ENCODE results near the gene F5.

Gene F5

DNA sequence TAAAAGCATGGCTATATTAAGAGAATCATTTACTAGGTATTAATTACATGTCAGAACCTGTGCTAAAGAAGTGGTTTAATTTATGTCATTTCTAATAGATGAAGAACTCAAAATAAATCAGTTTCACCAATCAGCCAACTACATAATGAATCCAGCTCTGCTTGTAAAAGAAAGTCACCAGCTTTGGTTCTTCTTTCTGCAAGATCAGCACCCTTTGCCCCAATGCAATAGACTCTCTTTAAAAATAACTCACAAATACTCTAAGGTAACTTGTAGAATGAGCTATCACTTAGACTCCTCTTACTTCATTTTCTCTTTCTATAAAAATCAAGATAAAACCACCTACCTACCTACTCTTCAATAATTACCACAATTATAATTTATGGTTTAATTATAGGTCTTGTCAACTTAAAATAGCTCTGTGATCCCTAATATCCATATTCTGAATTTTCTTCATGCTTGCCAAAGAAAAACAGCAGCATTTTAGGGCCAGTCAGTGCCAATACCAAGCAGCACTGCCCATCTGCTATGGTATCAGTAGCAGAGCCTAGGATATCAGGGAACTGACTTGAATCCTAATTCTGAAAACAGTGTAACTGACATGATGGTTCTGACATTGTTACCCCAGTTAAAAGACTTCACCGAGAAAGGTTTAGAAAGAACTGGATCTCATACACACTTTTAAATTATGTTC lies 111.8 kb downstream of the F5 start:
- Histone ChIP-seq H3K4me2 (ENCODE audit: insufficient read depth, low read length) (no peak overlapping the region), H3K9ac (ENCODE audit: low read depth, low read length) (no peak overlapping the region), H3K27ac (ENCODE audit: low read length) (no peak overlapping the region), H3K4me1 (ENCODE audit: insufficient read depth, low read length) (no peaks in the 10 kb centered on the region), H2AFZ (ENCODE audit: low read depth, low read length) (no peak overlapping the region), H3K79me2 (ENCODE audit: insufficient read depth, low read length) (peaks cover 4% of the 10 kb centered on the region; the same call in 1 of the 2 replicates), H3K36me3 (ENCODE audit: insufficient read depth, low read length) (peaks cover 8% of the 10 kb centered on the region), H3K9me3 (ENCODE audit: insufficient read depth, low read length, severe bottlenecking) (no peaks in the 10 kb centered on the region), H3K4me3 (ENCODE audit: low read depth in 1 of 2, low read length in 2 of 2) (no peak overlapping the region), H3K27me3 (ENCODE audit: insufficient read depth, low read length, poor library complexity) (no peaks in the 10 kb centered on the region), H4K20me1 (ENCODE audit: insufficient read depth, low read length) (no peaks in the 10 kb centered on the region)
- ATAC-seq (ENCODE audit: insufficient read depth, low read depth) = no peak
- TF ChIP-seq EZH2 (IDR thresholded peaks at IDR 0.05; ENCODE audit: borderline replicate concordance, low read depth, low read length, severe bottlenecking) = no peak
- TF ChIP-seq, protein P1, sequence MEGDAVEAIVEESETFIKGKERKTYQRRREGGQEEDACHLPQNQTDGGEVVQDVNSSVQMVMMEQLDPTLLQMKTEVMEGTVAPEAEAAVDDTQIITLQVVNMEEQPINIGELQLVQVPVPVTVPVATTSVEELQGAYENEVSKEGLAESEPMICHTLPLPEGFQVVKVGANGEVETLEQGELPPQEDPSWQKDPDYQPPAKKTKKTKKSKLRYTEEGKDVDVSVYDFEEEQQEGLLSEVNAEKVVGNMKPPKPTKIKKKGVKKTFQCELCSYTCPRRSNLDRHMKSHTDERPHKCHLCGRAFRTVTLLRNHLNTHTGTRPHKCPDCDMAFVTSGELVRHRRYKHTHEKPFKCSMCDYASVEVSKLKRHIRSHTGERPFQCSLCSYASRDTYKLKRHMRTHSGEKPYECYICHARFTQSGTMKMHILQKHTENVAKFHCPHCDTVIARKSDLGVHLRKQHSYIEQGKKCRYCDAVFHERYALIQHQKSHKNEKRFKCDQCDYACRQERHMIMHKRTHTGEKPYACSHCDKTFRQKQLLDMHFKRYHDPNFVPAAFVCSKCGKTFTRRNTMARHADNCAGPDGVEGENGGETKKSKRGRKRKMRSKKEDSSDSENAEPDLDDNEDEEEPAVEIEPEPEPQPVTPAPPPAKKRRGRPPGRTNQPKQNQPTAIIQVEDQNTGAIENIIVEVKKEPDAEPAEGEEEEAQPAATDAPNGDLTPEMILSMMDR (IDR thresholded peaks at IDR 0.05; ENCODE audit: borderline replicate concordance, extremely low read depth, low read length, poor library complexity, severe bottlenecking) = no peak
- no peak for DNase-seq

DNA sequence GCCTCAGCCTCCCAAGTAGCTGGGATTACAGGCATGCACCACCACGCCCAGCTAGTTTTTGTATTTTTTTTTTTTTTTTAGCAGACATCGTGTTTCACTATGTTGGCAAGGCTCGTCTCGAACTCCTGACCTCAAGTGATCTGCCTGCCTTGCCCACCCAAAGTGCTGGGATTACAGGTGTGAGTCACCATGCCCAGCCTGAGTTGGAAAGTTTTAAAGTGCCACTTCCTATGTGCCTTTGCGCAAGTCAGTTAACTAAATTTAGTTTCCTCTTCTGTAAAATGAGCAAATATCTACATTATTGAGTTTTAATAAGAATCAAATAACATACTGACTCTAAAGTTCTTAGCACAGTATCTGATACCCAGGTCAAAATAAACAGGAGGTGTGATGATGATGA lies 112.9 kb downstream of the F5 start:
- DNase-seq = no peak
- no peaks in the 10 kb centered on the region for H3K27me3 ChIP-seq (ENCODE audit: insufficient read depth, low read length, poor library complexity)
- no peak overlapping the region for H3K9ac ChIP-seq (ENCODE audit: low read depth, low read length)
- H3K4me2 ChIP-seq (ENCODE audit: insufficient read depth, low read length) = no peak overlapping the region
- H3K4me1 ChIP-seq (ENCODE audit: insufficient read depth, low read length) = no peaks in the 10 kb centered on the region
- H3K79me2 ChIP-seq (ENCODE audit: insufficient read depth, low read length) = no peaks in the 10 kb centered on the region
- no peaks in the 10 kb centered on the region for H3K9me3 ChIP-seq (ENCODE audit: insufficient read depth, low read length, severe bottlenecking)
- H3K27ac ChIP-seq (ENCODE audit: low read length) = no peak overlapping the region
- no peak overlapping the region for H2AFZ ChIP-seq (ENCODE audit: low read depth, low read length)
- H3K36me3 ChIP-seq (ENCODE audit: insufficient read depth, low read length) = peaks cover 8% of the 10 kb centered on the region
- H4K20me1 ChIP-seq (ENCODE audit: insufficient read depth, low read length) = no peaks in the 10 kb centered on the region
- ATAC-seq (ENCODE audit: insufficient read depth, low read depth) = no peak
- TF ChIP-seq, protein P1 (IDR thresholded peaks at IDR 0.05; ENCODE audit: borderline replicate concordance, extremely low read depth, low read length, poor library complexity, severe bottlenecking) = no peak
- no peak for TF ChIP-seq EZH2 (IDR thresholded peaks at IDR 0.05; ENCODE audit: borderline replicate concordance, low read depth, low read length, severe bottlenecking)
- no peak overlapping the region for H3K4me3 ChIP-seq (ENCODE audit: low read depth in 1 of 2, low read length in 2 of 2)

DNA sequence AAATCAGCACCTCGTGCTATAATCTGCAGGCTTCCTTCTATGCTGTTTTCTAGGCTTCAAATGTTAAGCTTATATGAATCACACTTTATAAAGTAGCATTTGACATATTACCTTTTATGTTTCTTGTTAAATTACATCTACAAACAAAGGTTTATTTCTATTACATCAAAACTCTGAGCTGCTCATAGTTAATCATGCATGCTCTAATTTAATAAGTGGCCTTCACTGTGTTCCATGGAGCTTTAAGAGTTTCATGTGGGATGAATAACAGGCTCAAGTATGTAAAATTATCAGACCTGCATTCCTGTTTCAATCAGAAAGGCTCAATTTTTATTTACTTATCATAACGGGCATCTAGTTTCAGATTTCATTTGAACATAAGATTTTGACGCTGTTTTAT lies 113.5 kb downstream of the F5 start:
- Histone ChIP-seq H3K9me3 (ENCODE audit: insufficient read depth, low read length, severe bottlenecking) (no peaks in the 10 kb centered on the region), H3K79me2 (ENCODE audit: insufficient read depth, low read length) (no peaks in the 10 kb centered on the region), H3K4me3 (ENCODE audit: low read depth in 1 of 2, low read length in 2 of 2) (no peak overlapping the region), H3K4me2 (ENCODE audit: insufficient read depth, low read length) (no peak overlapping the region), H3K4me1 (ENCODE audit: insufficient read depth, low read length) (no peaks in the 10 kb centered on the region), H2AFZ (ENCODE audit: low read depth, low read length) (no peak overlapping the region), H4K20me1 (ENCODE audit: insufficient read depth, low read length) (no peaks in the 10 kb centered on the region), H3K36me3 (ENCODE audit: insufficient read depth, low read length) (peaks cover 11% of the 10 kb centered on the region), H3K27ac (ENCODE audit: low read length) (no peak overlapping the region), H3K9ac (ENCODE audit: low read depth, low read length) (no peak overlapping the region), H3K27me3 (ENCODE audit: insufficient read depth, low read length, poor library complexity) (no peaks in the 10 kb centered on the region)
- ATAC-seq (ENCODE audit: insufficient read depth, low read depth) (no peak), DNase-seq (no peak)
- no peak for TF ChIP-seq EZH2 (IDR thresholded peaks at IDR 0.05; ENCODE audit: borderline replicate concordance, low read depth, low read length, severe bottlenecking)
- TF ChIP-seq, protein P1 (IDR thresholded peaks at IDR 0.05; ENCODE audit: borderline replicate concordance, extremely low read depth, low read length, poor library complexity, severe bottlenecking) = no peak
